Activated naive CD4-positive, alpha-beta T cell treated with anti-CD3 and anti-CD28 coated beads for 36 hours (primary cell): ENCODE results near the gene MGARP. TPM values are rescaled to one million over a fixed set of nuclear protein-coding genes. Genes with fewer than 3 reads are reported as not detected.

ENCODE experiments used
- total RNA-seq, 2 experiments: library from RNA; stranded (reverse); gene quantifications; one replicate each; pipeline ENCODE4 v1.2.3, GENCODE V29; 2021

The MGARP gene
- total RNA-seq, 2 experiments from 2014 or later = not detected

Other genes with a start within 250 kb of the MGARP start
- 10 to 100 TPM; 25.1 to 25.6 TPM for gene ELF2, start 103.0 kb downstream of the MGARP start, total RNA-seq
- gene NAA15, start 21.3 kb upstream of the MGARP start, total RNA-seq = 10 to 100 TPM; 91.5 to 94.0 TPM
- 10 to 100 TPM; 43.4 to 44.2 TPM for gene NDUFC1, start 22.3 kb upstream of the MGARP start, total RNA-seq
- 1 to 10 TPM; 8.0 TPM for gene RAB33B, start 173.9 kb upstream of the MGARP start, total RNA-seq